NCI-H146 (cell line): ENCODE data around the gene EHBP1L1.

Source experiments
- DNase-seq: peaks from one replicate; lab custom pipeline; 2025; lab: John Stamatoyannopoulos, UW

The EHBP1L1 gene

DNA sequence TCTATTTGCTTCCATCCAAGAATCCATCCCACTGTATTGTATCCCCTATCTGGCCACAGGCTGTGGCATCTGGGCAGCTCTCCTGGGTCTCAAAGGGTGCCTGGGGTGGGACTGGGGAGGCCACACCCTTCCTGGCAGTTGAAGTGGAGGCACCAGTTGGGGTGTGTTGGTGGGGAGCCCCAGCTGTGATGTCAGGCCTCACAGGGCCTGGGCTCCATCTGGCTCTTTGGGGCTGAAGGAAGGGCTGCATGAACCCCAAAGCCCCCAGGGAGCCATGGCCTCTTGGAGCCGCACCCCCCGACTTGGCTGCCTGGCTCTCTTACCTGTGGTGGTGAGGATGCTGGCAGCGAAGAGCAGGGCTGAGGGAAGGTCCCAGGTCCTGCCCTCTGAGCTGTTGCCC is 19.3 kb downstream of the EHBP1L1 start:
- DNase-seq = no peak

DNA sequence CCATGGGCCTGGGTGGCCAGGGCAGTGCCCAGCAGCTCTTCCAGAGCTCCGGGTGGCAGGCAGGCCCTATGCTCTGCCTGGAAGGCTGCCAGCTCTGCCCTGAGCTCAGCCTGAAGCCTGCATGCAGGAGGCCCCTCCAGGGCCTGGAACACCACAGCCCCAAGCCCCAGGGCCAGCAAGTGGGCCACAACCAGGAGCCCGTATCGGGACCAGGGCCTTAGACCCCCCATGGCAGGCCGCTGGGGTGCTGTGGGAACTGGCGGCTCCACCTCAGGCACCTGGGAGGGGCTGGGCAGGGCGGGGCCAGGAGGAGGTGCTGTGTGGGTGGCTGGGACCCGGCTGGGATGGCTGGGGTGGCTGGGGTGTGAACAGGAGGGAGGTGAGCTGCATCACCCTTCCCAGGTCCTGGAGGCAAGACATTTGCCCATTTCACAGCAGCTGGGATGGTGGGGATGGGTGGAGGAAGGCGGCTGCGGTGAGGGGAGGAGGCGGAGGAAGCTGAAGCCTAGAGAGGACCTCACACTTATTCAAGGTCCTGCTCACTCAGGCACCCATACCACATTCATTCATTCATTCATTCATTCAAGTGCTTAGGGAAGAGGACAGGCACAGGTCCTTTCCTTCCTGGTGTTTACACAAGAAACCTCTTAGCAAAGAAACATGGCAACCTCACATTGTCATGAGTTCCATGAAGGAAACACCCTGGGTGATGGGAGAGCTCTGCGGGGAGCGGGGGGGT is 19.9 kb downstream of the EHBP1L1 start, which contains the start of gene KCNK7:
Gene KCNK7, minus strand, starts transcription at position 258 of the 739 bp plus-strand sequence. Its CDS starts 28 bp downstream, at position 230.
- DNase-seq = no peak

DNA sequence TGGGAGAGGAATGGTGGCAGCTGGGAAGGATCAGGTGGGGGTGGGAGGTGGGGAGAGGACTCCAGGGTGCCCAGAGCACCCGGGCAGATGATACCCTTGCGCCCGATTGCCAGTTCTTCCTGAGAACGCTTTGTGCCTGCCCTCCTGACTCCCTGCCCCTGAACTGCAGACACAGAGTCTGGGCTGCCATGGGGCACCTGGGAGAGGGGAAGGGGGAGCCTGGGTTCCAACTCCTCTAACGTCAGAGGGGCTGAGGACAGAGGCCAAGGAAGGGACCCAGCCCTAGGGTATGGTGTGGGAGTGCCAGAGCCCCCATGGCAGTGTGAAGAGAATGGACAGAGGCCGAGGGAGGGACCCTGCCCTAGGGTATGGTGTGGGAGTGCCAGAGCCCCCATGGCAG is 20.7 kb downstream of the EHBP1L1 start:
- DNase-seq = no peak

DNA sequence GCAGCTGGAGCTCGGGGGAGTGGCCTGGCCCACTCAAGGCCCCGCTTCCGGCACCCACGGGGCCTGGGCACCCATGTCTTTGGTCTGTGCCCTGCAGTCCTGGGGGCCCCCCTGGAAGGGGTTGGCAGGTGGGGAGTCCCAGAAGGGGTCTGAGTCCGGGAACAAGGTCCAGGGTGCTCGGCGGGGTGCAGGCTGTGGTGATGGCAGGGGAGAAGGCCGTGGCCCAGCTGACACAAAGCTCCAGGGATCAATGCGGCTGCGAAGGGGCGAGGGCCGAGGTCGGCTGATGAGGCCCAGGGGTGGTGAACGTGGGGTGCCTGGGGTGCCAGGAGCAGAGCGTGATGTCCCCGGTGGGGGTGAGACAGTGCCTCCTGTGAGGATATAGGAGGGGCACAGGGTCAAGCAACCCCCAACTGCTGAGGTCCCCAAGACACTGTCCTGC is 22.4 kb downstream of the EHBP1L1 start:
- DNase-seq = no peak

DNA sequence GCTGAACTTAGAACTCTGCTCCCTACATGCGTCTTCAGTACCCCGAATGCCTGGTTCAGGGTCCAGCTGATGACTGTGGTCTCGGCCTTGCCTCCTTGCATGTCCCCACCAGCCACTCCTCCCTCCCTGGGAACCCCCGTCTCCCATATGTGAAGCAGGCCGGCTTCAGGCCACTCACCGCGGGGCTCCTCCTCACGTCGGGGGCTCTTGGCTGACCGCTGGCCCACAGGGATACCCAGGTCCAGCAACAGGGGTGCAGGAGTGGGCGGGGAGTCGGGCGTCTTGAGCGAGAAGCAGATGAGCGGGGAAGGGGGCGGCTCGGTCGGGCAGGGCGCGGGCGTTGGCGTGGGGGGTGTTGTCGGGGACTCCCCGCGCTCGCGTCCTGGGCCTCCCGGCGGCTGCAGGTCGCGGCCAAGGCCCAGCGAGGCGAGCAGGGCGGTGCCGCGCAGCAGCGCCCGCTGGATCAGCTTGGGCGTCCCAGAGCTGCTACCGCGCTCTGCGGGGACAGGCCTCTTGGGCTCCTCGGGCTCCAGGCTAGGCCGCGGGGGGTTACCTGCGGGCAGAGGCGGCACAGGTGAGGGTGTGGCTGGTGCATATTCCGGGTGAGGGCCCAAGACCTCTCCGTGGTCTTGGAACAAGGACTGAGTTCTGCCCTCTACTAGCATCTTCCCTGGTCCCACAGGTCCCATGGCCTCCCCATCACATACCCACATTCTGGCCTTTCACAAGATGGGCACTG is 23.5 kb downstream of the EHBP1L1 start:
- no peak for DNase-seq

DNA sequence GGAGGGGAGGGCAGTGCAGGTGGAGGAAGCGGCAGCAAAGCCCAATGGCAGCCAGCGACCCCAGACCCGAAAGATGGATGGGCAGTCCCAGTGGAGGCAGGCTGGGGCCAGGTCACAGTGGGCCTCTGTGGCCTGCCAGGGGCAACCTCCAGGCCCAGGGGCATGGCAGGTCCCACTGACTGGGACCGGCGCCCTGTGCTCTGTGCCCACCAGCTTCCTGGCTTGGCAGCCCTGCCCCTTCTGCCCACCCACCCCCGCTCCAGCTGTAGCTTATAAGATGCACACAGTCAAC is 24.0 kb downstream of the EHBP1L1 start:
- no peak for DNase-seq

DNA sequence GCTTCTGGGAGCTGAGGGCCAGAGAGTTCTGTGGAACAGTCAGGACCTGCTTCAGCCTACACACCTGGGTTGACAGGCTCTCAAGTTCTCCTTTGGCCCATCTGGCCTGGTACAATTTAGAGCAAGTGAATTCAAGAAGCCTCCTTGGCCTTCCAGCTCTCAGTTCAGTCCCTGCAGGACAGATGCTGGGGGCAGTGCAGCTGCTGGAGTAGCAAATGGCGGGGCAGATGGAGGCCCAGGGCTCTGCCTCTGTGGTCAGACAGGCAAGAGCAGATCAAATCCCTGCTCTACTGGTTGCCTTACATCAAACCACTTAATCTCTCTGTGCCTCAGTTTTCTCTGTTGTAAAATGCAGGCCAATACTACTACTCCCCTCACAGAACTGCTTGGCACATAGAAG is 28.4 kb downstream of the EHBP1L1 start:
- DNase-seq = no peak

DNA sequence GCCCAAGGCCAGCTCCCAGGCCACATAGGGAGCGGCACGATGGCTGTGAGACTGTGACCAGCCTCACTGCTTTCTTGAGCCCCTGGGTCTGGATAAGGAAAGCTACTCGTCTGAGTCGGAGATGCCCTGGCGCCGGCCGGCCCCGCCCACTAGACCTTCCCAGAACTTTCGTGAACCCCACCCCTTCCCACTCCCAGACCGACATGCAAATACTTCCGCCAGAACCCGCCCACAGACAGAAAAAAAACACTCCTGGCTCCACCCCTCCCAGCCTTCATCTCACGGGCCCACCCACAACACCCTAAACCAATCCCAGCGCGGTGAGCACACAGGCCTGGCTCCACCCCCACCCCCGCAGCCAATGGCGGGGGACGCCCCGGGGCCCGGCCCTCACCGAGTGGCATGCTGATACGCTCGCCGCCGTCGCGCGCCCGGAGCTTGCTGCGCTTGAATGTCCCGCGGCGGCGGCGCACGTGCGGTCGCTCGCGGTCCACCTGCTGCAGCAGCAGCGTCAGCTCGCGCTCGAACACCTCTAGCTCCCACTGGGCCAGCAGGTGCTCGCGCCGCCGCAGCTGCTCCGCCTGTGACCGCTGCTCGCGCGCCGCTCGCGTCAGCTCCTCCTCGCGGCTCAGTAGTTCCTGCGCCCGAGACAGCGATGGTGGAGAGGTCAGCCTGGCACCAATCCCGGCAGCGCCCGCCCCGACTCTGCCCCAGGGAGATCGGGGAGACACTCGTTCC is 31.2 kb downstream of the EHBP1L1 start:
- no peak for DNase-seq

DNA sequence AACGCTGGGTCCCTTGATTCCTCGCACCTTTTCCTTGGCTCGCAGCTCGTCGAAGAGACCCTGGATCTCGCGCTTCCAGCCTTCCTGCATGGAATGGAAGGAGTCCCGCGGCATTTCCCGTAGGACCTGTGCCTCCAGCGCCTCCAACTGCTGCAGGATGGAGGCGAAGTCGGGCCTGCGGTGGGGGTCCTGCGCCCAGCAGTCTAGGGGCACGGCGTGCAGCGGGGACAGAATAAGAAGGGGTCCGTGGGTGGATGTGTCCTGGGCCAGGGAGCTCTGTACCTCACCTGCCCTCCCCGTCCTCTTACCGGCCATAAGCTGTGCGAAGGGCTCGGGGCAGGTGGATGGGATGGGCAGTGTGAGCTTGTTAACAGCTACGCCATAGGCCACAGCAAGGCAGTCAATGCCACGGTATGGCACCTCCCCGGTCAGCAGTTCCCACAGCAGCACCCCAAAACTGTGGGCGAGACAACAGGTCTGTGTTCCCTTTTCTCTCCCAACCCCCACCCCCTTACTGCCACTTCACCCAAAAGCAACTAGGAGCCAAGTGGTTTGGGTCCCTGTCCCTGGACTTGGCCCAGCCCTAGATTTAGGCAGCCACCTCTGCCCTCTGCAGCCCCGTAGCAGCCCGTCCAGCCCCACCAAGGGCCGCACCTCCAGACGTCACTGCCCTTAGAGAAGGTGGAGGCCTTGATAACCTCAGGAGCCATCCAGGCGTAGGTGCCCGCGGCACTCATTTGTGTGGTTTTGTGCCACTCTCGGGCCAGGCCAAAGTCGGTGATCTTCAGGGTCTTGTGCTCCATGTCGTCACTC is 32.0 kb downstream of the EHBP1L1 start:
- DNase-seq = no peak

DNA sequence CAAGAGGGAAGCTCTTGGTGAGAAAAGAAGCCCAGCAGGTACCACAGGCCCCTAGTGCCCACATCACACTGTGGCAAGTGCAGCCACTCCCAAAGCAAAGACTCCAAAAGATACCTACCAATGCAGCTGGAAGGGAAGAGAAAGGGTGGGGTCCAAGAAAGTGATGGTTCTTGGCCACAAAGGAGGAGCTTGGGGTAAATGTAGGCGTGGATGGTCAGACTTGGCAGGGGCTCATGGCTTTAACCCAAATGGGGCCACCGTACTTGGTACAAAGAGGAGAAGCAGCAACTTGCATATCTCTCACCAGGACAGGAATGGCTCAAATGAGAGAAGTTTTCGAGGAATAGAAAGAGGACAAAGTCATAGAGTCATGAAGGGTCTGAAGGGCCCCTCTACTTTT is 33.4 kb downstream of the EHBP1L1 start:
- DNase-seq = no peak

DNA sequence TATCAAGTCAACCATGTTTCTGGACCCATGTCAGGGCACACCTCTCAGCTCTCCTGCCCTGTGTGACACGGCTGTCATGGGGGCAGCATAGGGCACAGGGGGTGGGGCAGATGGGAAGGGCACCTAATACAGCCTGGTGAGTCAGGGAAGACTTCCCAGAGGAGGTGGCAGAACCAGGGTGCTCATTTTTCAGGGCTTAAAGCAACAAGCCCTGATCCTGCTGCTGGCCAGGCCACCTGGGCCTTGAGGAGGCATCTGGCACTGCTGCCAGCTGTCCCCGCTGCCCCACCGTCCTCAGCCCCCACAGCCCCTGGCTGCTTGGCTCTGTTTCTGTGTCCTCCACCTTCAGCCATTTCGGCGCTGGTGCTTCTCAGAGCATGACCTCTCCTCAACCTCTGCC is 33.8 kb downstream of the EHBP1L1 start:
- no peak for DNase-seq

DNA sequence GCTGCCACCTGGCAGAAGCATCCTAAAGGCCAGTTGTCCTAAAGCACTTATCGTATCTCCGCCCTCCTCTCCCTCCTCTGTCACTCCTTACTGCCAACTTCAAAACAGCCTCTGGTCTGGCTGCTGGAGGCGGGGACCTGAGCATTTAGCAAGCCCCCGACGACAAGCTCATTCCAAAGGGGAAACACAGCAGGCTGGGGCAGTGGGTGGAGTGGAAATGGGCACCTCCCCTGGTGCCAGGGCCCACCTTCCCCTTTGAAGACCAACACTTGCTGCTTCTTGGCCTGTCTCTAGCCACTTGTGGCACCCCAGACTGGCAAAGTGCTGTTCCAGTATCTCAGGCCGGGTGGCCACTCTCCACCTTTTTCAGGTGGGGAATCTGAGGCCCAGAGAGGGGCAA is 34.6 kb downstream of the EHBP1L1 start:
- no peak for DNase-seq

DNA sequence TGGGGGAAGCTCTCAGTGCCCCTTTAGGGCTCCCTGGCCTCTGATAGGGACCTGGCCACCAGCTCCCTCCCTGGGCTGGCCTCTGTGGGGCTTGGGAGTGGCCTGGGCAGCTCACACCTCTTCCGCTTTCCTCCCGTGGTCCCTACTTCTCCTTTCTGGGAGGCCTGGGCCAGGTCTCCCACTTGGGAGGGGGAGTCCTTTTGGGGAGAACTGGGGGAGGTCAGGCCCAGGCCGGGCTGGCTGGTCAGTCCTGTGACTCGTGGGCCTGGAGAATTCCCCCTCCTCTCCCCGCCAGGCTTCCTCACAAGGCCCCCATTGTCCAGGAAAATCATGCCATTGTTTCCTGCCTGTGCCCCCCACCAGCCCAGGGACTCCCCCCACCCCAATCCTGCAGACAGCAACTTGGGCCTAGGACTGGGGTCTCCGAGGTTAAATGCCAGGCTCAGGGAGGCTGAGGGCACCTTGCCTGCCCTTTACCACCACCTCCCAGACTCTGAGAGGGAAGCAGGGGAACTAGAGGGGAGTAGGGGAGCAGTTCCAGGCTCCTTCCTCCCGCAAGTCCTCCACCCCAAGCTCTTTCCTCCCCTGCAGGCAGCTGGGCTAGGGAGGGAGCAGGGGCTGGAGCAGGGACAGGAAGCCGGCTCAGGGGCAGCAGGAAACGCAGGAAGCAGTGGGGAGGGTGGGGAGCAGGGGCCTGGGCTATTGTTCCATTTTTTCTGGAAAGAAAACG is 35.3 kb downstream of the EHBP1L1 start:
- DNase-seq = no peak

DNA sequence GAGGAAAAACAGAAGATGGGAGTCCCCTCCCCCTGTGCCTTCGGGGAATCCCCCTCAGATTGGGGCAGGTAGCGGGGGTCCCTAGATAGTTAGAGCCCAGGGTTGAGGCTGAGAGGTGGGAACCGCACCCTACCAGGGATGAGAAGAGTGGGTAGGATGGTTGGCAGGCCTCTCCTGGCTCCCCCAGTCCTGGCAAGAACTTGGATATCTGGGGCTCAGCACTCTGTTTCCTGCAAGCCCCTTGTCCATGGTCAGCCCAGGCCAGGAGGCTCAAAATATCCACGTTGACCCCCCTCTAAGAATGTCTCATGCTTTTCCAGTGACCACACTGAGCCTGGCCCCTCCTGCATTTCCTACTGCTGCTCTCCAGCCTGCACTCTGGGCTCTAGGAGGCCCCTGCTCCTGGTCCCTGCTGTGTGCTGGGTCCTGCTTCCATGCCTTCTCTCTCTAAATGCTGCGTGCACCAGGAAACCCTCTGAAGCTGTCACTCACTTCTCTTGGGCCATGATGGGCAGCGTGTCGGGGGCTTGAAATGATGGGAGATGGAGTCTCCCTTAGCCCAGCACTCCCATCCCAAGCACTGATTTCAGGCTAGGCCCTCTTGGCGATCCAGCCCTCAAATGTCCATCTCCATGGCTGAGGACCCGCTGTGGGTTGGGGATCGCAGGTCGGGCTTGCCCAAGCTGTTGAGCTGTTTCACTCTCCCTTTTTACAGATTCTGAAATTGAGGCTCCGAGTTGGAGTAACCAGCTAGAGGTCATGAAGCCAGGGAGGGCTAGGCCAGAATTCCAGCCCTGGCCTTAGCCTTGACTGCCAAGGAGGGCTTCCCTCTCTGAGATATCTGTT is 36.1 kb downstream of the EHBP1L1 start:
- DNase-seq = no peak

DNA sequence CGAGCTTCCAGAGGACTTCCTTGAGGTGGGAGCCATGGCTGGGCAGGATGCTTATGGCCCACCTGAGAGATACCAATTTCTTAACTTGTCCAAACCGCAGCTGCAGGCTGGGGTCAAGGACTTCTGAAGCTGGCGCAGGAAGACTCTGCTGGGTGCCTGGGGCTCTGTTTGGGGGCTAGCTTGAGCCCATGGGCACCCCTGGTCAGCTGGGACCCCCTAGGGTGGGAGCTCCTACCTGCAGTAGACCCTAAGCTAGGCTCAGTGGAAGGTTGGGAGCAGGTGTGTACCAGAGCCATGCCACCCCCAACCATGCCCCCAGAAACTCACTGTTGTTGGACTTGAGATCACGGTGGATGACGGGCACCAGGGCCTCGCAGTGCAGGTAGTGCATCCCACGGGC is 36.8 kb downstream of the EHBP1L1 start:
- no peak for DNase-seq

DNA sequence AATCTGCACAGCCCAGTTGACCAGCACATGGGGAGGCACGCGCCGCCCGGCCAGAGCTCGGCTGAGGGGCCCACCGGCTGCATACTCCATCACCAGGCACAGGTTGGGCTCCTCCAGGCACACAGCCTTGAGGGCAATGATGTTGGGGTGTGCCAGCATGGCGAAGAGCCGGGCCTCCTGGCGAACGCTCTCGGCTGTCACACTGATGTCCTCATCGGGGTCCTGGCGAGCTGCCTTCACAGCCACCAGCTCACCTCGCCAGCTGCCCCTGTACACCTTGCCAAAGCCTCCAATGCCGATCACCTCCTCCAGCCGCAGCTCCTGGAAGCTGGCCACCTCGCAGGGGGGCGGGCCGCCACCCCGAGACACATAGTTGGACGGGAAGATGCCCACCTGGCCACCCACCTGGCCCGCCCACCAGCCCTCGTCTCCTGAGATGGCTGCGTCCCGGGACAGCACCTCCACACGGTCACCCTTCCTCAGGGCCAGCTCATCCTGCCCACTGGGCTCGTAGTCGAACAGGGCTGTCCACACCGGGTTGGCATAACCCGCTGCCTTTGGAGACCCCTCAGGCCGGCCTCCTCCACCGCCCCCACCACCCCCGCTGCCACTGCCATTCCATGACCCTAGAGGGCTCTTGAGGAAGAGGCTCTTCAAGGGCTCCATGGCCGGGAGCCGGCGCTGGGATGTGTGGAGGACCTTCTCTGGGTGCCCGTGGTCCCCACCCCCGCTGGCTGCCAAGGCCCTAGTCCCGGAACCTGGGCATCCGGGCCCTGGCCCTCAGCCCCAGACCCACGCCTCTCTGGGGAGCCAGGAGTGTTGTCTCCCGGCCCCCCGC is 37.5 kb downstream of the EHBP1L1 start:
- no peak for DNase-seq

DNA sequence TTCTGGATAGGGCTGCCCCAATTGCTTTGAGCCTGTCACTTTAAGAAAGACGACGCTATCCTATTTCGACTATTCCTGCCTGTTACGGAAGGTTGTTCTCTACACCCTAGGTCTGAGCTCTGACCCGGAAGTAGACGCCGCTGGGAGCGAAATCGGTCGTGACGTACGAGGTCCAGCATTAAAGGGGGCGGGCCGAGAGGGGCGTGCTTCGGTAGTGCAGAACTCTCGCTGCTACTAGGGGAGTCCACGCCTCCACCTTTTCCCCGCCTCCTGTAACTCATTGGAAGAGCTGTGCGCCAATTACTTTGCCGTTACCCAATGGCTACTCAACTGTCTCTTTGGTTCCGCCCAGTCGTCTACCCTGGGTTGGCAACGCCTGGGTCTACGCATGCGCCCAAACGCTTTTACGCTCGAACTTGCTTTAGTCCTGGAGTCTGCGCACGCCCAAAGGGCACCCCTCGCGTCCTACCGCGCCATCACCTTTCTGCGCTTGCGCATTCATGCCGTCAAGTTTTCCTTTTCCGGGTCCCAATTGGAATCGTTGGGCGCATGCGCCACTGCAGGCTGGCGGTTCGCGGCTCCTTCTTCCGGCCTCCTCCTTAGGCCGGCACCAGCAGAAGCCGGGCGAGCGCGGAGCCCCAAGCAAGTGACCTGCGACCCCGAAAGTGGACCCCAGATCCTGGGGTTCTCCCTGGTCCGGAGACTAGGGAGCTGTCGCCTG is 39.5 kb downstream of the EHBP1L1 start, which contains the start of gene PCNX3:
Gene PCNX3, plus strand, starts transcription at position 548 of the 721 bp plus-strand sequence. CDS start 536 bp downstream, outside the sequence.
- DNase-seq = peak; percentile 100

DNA sequence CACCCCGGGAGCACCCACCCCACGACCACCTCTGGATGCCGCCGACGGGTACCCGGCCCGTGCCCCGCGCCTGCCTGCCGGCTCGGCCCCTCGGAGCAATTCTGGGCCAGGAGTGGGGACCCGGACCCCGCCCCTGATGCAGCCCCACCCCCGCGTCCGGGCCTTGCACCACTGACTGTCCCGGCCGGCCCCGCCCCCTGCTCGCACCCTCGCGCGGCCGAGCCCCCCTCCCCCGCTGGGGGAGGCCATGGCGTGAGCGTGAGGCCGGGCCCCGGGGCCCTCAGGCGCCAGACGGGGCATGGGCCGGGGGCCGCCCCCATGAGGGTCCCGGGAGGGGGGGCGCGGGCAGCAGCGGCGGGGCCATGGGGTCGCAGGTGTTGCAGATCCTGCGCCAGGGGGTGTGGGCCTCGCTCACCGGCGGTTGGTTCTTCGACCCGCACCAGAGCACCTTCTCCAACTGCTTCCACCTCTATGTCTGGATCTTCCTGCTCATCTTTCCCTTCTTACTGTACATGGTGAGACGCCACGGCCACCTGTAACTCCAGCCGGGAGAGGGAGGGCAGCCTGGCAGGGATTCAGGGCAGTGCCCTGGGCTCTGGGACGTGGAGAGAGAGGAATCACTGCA is 40.2 kb downstream of the EHBP1L1 start:
- peak; percentile 60 for DNase-seq
